NCI-H526 treated with DMSO at 0.1 percent for 48 hours (cell line): ENCODE measurements around the gene MGMT.

ENCODE experiments used
- DNase-seq: peaks from one replicate; lab custom pipeline; 2025; lab: John Stamatoyannopoulos, UW

MGMT gene

DNA sequence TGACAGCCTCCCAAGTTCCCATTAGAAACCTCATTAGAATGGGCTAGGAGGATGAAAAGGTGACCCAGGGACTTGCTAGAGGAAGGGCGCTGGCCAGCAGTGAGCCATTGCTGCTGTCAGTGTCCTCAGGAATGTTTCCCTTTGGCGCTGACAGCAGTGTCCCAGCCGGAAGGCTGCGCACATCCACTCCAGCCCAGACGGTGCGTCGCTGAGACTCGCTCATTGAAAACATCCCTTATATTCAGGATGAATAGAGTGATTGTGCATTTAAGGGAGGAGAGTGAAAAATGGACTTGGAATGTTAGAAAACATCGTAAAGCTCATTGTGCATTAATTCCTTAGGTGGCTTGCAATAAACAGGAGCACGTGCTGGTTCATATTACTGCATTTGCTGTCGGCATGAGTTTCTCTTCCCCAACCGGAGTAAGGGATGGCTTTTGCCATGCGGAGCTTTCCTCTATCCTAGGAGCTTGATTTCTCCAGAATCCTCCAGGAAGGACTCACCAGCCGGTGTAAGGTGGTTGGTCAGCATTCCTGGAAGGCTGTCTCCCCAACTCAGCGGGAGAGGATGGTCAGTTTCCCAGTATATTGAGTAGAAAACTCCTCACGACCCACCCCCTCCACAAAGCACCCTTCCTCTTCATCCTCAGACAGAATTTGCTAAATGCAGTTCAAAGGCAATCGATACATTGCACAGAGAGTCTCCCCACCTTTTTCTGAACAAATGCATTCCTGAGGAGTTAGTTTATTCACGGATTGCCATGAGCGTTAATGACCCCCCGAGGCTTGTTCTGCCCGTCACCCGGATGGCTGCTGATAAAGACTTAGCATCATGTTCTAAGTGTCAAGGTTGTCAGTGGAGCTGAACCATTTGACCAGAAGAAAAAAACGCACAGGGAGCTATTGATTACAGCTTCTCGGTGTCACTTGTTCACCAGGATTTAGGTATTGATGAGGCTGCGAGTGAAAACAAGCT is 295.2 kb downstream of the MGMT start:
- DNase-seq = no peak

GRCh38 chr10:129764011-129764900 is 297.2 kb downstream of the MGMT start:
- no peak for DNase-seq

GRCh38 chr10:129764901-129765663 is 298.0 kb downstream of the MGMT start:
- DNase-seq = no peak

- DNase-seq = no peak
These were observed 298.9 kb downstream of the MGMT start for GRCh38 chr10:129765664-129766550.

- no peak for DNase-seq
These were observed 299.8 kb downstream of the MGMT start for GRCh38 chr10:129766611-129767550.

GRCh38 chr10:129767751-129768150 is 300.7 kb downstream of the MGMT start:
- no peak for DNase-seq

- DNase-seq = no peak
These were observed 301.7 kb downstream of the MGMT start for GRCh38 chr10:129768437-129769355.

DNA sequence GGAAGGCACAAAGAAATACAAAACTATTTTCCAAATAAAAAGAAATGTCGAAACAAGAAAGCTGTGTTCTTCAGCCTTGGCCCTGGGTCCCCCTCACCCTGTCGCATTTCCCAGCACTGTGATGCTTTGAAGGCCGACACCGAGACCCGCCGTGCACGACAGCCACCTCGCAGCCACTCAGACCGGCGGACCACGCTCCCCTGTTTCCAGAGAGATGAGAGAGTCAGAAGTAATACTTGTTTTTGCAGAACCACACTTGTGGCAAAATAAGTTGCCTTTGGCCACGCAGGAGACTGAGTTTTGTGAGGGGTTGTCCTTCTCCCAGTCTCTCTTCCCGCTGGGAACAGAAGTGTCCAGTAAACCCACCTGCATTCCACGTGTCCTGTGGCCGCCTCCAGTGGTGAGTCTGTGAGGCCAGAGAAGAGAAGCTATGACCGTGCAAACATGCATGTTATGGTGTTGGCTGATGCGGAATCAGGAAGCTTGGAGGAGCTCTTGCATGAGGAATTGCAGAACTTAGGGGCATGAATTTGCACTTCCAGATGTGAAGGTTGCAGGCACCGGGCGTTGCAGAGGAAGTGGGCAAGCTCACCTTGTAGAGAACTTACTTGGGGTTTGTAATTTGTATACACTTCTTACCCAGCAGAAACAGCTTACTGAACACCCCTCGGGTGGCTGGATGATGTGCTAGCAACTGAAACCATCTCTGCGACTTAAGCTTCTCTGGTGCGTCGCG is 302.5 kb downstream of the MGMT start:
- no peak for DNase-seq

GRCh38 chr10:129770286-129770685 is 303.2 kb downstream of the MGMT start:
- DNase-seq = no peak

- DNase-seq = no peak
These were observed 304.0 kb downstream of the MGMT start for GRCh38 chr10:129771024-129771423.

DNA sequence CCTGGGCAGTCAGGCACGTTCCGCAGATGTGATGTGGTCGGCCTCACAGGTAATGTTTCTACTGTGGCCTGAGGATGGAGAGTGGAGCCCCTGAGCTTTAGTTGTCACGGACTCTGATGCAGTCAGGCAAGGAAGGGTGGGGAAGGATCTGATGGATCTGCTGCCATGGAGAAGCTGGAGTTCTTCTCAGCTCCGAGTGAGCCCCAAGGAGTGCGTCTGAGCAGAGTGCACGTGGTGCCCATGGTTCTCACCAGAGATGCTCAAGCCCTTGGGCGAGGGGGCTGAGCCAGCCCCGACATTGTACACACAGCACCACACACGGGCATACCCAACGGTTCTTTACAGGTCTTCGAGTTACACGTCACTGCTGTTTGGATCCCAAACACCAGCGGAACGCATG is 304.5 kb downstream of the MGMT start:
- DNase-seq = no peak

GRCh38 chr10:129771991-129772431 is 305.0 kb downstream of the MGMT start:
- no peak for DNase-seq

DNA sequence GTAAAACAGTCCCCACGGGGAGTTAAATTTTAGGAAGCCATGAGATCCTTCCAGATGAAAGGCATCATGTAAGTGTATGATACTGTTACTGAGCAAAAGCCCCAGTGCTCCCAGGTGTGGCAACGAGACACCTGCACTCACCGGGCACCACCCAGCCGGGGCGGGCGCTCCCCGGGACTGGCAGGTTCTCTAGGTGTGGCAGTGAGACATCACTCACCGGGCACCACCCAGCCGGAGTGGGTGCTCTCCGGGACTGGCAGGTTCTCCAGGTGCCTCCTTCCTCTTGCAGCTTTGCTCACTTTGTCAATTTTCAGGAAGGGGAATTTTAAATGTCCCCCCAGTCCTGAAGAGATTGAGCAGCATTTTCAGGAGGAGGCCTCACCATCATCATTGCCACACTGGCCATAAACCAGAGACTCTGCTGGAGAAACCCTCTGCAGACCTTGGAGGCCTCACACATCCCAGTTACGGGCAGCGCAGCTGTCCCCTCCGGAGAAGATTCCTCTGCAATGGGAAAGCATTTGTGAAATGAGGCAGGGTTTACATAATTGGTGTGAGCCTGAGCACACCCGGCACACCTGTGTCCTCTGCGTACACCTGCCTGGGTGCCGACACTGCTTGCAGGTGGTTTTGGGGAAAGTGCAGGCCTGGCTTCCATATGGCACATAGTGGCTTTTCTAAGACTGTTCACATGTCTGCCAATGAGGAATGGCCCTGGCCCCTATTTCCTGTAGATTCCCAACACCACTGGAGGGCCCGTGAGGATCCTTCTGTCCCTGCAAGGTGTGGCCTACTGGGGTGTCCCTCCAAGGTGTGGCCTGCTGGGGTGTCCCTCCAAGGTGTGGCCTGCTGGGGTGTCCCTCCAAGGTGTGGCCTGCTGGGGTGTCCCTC is 305.7 kb downstream of the MGMT start:
- DNase-seq = no peak

DNA sequence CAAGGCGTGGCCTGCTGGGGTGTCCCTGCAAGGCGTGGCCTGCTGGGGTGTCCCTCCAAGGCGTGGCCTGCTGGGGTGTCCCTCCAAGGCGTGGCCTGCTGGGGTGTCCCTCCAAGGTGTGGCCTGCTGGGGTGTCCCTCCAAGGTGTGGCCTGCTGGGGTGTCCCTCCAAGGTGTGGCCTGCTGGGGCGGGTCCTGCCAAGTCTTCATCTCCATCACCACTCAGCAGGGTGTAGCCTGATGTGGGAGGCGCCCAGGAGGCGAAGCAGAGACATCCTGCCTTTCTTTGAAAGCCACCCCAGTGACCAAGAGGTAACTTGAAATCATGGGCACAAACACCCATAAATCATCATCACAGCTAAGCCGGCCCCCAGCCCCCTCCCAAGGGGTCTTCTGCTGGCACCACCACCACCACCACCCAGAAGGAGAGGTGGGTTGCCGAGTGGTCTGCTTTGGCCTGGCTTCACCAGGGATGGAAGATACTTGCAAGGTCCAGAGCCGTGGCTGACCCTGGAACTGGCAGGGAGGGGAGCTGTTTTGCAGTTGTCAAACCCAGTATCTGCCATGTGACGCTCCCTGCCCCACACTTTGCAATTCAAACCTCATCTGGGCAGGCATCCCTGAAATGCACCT is 306.4 kb downstream of the MGMT start:
- no peak for DNase-seq

DNA sequence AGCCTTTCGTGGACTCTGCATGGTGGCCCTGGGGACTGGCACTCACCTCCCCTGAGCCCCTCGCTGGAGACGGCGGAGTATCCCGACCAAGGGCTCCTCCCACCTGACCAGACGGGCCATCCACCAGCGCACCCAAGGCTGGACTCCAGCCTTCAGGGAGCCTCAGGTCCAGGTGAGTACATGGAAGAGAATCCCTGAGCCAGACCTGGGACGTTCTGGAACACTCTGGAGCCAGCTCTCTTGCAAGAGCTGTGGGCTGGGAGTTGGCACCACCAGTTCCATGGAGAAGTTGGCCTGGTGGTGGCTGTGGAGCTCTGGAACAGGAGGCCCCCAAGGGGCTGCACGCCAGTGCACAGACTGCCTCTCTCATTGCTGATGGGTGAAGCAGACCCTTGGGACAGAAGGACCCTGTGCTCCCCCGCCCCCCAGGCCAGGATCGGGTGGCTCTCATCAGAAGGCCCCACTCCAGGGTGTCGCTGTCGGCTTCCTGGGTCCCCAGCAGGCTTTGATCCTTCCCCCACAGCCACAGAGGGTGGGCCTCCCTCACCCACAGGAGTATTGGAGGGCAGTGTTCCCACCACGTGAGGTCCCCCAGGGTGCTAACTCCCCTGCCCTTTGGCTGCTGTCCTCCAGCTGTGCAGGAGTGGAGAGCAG is 307.2 kb downstream of the MGMT start:
- DNase-seq = no peak
